Liver (tissue), 3 donors: ENCODE results near the gene EHMT1.

Experiments used
- CTCF ChIP-seq: fragments of 150-350 bp; IDR thresholded peaks from 2 replicates; pipeline ENCODE4 v1.5.1; 2017; ENCODE audit warnings: improper control_type of control experiment, low read depth, low read length; ENCODE audit not compliant: missing input control
- FOXA1 ChIP-seq: IDR thresholded peaks from 2 replicates; pipeline ENCODE4 v1.6.1; 2016; ENCODE audit warnings: antibody characterized with exemption
- FOXA2 ChIP-seq: IDR thresholded peaks from 2 replicates; pipeline ENCODE4 v1.6.1; 2016; ENCODE audit warnings: antibody characterized with exemption
- GABPA ChIP-seq, 2 donors: IDR thresholded peaks in 1 of 2; conservative IDR thresholded peaks in 1 of 2; 2 replicates each; pipeline ENCODE4 v1.6.1; 2016; ENCODE audit warnings: antibody characterized with exemption in 2 of 2, mild to moderate bottlenecking in 1 of 2, moderate library complexity in 1 of 2
- HNF4A ChIP-seq, 2 donors: conservative IDR thresholded peaks; 2 replicates each; pipeline ENCODE4 v1.6.1; 2016; ENCODE audit warnings: antibody characterized with exemption in 2 of 2, mild to moderate bottlenecking in 2 of 2
- HNF4G ChIP-seq: IDR thresholded peaks from 2 replicates; pipeline ENCODE4 v1.6.1; 2016; ENCODE audit warnings: antibody characterized with exemption
- JUND ChIP-seq, 2 donors: IDR thresholded peaks; 2 replicates each; pipeline ENCODE4 v1.6.1; 2016; ENCODE audit warnings: antibody characterized with exemption in 2 of 2
- MAX ChIP-seq: IDR thresholded peaks from 2 replicates; pipeline ENCODE4 v1.6.1; 2016; ENCODE audit warnings: antibody characterized with exemption
- RAD21 ChIP-seq, 2 donors: IDR thresholded peaks; 2 replicates each; pipeline ENCODE4 v1.6.1; 2016; ENCODE audit warnings: antibody characterized with exemption in 2 of 2, mild to moderate bottlenecking in 2 of 2
- REST ChIP-seq: IDR thresholded peaks from 2 replicates; pipeline ENCODE4 v1.6.1; 2016; ENCODE audit warnings: antibody characterized with exemption, mild to moderate bottlenecking
- SP1 ChIP-seq: IDR thresholded peaks from 2 replicates; pipeline ENCODE4 v1.6.1; 2018; ENCODE audit warnings: antibody characterized with exemption, mild to moderate bottlenecking
- YY1 ChIP-seq: IDR thresholded peaks from 2 replicates; pipeline ENCODE4 v1.6.1; 2016; ENCODE audit warnings: antibody characterized with exemption, mild to moderate bottlenecking
- donor health status: healthy.
- donor health status: healthy.

GRCh38 chr9:137588891-137589290 is 29.9 kb upstream of the EHMT1 start:
- TF ChIP-seq CTCF, result no peak
- no peak for TF ChIP-seq MAX
- TF ChIP-seq FOXA1, result no peak
- no peak for TF ChIP-seq GABPA (IDR thresholded peaks at IDR 0.05 in 1 of 2, conservative IDR thresholded peaks at IDR 0.05 in 1 of 2)
- TF ChIP-seq SP1, result no peak
- TF ChIP-seq RAD21 (IDR thresholded peaks at IDR 0.05), result no peak
- no peak for TF ChIP-seq JUND (IDR thresholded peaks at IDR 0.05)
- TF ChIP-seq REST, result no peak
- TF ChIP-seq HNF4G, result no peak
- no peak for TF ChIP-seq YY1
- no peak for TF ChIP-seq HNF4A (conservative IDR thresholded peaks at IDR 0.05)
- TF ChIP-seq FOXA2, result no peak
